ENCODE measurements around the gene RPL41. TPM values are rescaled to one million over a fixed set of nuclear protein-coding genes. Genes with fewer than 3 reads are reported as not detected.
A peak's percentile ranks its signal among the peaks of the same experiment; 100 is the strongest.

Gene RPL41
- polyA plus RNA-seq, 3 donors, result 2,986 to 5,048 (median 3,308) TPM

DNA sequence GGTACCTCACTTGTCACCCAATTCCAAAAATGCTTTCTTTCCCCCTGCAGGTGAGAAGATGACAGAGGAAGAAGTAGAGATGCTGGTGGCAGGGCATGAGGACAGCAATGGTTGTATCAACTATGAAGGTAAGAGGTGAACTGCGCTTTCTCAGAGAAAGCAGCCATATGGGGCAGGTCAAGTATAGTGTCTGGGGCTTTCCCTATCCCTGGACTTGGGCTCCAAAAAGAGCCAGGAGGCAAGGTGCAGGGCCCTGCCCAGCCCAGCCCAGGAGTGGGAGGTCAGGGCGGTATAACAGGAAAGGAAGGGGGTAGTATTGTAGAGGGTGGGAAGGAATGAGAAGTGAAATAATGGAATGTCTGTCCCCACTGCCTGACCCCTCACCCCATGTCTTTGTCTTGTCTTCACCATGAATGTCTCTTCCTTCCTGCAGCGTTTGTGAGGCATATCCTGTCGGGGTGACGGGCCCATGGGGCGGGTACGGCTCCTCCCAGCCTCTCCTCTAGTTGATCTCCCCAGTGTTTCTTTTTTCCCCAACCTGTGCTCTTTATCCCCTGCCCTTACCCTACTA lies 43.8 kb downstream of the RPL41 start:
- peaks cover 36% of the 10 kb centered on the region for H3K4me1 Mint-ChIP-seq
- TF ChIP-seq, protein P1, sequence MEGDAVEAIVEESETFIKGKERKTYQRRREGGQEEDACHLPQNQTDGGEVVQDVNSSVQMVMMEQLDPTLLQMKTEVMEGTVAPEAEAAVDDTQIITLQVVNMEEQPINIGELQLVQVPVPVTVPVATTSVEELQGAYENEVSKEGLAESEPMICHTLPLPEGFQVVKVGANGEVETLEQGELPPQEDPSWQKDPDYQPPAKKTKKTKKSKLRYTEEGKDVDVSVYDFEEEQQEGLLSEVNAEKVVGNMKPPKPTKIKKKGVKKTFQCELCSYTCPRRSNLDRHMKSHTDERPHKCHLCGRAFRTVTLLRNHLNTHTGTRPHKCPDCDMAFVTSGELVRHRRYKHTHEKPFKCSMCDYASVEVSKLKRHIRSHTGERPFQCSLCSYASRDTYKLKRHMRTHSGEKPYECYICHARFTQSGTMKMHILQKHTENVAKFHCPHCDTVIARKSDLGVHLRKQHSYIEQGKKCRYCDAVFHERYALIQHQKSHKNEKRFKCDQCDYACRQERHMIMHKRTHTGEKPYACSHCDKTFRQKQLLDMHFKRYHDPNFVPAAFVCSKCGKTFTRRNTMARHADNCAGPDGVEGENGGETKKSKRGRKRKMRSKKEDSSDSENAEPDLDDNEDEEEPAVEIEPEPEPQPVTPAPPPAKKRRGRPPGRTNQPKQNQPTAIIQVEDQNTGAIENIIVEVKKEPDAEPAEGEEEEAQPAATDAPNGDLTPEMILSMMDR (IDR thresholded peaks at IDR 0.05), result no peak

DNA sequence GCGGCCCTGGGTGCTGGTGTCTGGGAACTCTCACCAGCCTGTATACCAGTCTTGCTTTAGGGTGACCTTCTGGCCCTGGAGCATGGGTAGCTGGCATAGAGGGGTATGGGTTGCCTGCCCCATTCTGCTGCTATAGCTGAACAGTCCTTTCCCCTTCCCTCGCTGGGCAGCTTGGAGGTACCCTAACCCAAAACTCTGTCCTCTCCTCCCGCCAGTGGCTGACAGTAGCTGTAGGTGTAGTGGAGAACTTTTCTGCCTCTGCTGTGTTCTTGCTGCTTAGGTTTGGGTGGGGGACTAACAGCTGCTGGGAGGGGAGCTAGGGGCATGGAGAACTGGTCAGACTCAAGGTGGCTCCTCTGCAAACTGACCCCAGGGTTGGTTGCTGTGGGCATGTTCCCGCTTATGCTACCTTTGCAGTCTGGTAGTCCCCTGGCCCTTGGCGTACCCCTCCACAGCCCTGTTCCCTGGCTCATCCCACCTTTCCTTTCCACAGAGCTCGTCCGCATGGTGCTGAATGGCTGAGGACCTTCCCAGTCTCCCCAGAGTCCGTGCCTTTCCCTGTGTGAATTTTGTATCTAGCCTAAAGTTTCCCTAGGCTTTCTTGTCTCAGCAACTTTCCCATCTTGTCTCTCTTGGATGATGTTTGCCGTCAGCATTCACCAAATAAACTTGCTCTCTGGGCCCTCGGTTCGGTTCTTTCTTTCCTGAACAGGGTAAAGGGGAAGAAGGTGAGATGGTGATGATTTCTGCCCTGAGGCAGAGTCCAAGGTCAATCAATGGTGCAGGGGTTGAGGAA lies 44.7 kb downstream of the RPL41 start:
- no peaks in the 10 kb centered on the region for H3K9me3 Mint-ChIP-seq
- Histone ChIP-seq H3K9ac (ENCODE audit: insufficient read depth, low read length, poor library complexity, severe bottlenecking) (no peak overlapping the region), H3K4me1 (ENCODE audit: control insufficient read depth in 1 of 2, insufficient read depth in 2 of 2, low read length in 2 of 2) (peaks cover 35 to 43% of the 10 kb centered on the region in 2 donors), H3K4me3 (replicated peaks in 1 of 3; ENCODE audit: low read depth in 2 of 3, low read length in 3 of 3) (peak overlapping the region in 1 of 3 experiments; percentile 96), H3K4me2 (replicated peaks; ENCODE audit: extremely low read depth, low read length, poor library complexity, severe bottlenecking) (peak overlapping the region; percentile 95), H3K36me3 (replicated peaks in 1 of 2; ENCODE audit: control insufficient read depth in 1 of 2, insufficient read depth in 2 of 2, low read length in 2 of 2) (peaks cover 56 to 64% of the 10 kb centered on the region in 2 donors), H4K20me1 (ENCODE audit: insufficient read depth, low read length) (peaks cover 75% of the 10 kb centered on the region), H3K27me3 (ENCODE audit: control insufficient read depth in 2 of 2, insufficient read depth in 2 of 2, low read length in 2 of 2) (no peaks in the 10 kb centered on the region), H3K79me2 (ENCODE audit: insufficient read depth, low read length) (peaks cover 54% of the 10 kb centered on the region), H3K27ac (ENCODE audit: low read depth in 1 of 2, low read length in 2 of 2) (peak overlapping the region; percentile 50 to 94), H2AFZ (ENCODE audit: insufficient read depth, low read depth, low read length, poor library complexity, severe bottlenecking) (no peak overlapping the region), H3K9me3 (replicated peaks in 1 of 2; ENCODE audit: control insufficient read depth in 1 of 2, insufficient read depth in 1 of 2, low read length in 2 of 2) (no peaks in the 10 kb centered on the region)
- WGBS (ENCODE audit: insufficient coverage), result 95% methylated on average over 5 of the region's 11 CpGs
- peaks cover 36% of the 10 kb centered on the region for H3K4me1 Mint-ChIP-seq
- intact Hi-C loops (cut with micrococcal nuclease), result loop anchor here in 1 of 2 donors (5.0 kb wide), 1 partner anchor 34 kb away; the partner anchor contains the start of gene ESYT1
- peaks cover 55 to 63% of the 10 kb centered on the region in 2 donors for H3K36me3 Mint-ChIP-seq
- peak overlapping the region in 1 of 2 donors; percentile 36 for H3K4me3 Mint-ChIP-seq
- no peaks in the 10 kb centered on the region for H3K27me3 Mint-ChIP-seq (ENCODE audit: low read depth in 3 of 3)
- no peak for DNase-seq
- peak overlapping the region; percentile 47 to 98 (median 98) for H3K27ac Mint-ChIP-seq
- TF ChIP-seq, protein P1 (IDR thresholded peaks at IDR 0.05), result no peak

More for the DNA sequence above, 43.8 kb downstream of the RPL41 start:
- Histone ChIP-seq H3K4me1 (ENCODE audit: control insufficient read depth in 1 of 2, insufficient read depth in 2 of 2, low read length in 2 of 2) (peaks cover 35 to 43% of the 10 kb centered on the region in 2 donors), H3K27ac (ENCODE audit: low read depth in 1 of 2, low read length in 2 of 2) (peak overlapping the region; percentile 50 to 94), H3K4me2 (replicated peaks; ENCODE audit: extremely low read depth, low read length, poor library complexity, severe bottlenecking) (peak overlapping the region; percentile 95), H3K36me3 (replicated peaks in 1 of 2; ENCODE audit: control insufficient read depth in 1 of 2, insufficient read depth in 2 of 2, low read length in 2 of 2) (peaks cover 51 to 56% of the 10 kb centered on the region in 2 donors), H2AFZ (ENCODE audit: insufficient read depth, low read depth, low read length, poor library complexity, severe bottlenecking) (no peak overlapping the region), H4K20me1 (ENCODE audit: insufficient read depth, low read length) (peaks cover 67% of the 10 kb centered on the region), H3K9ac (ENCODE audit: insufficient read depth, low read length, poor library complexity, severe bottlenecking) (peak overlapping the region; percentile 85), H3K27me3 (ENCODE audit: control insufficient read depth in 2 of 2, insufficient read depth in 2 of 2, low read length in 2 of 2) (no peaks in the 10 kb centered on the region), H3K79me2 (ENCODE audit: insufficient read depth, low read length) (peaks cover 54% of the 10 kb centered on the region), H3K4me3 (replicated peaks in 1 of 3; ENCODE audit: low read depth in 2 of 3, low read length in 3 of 3) (peak overlapping the region; percentile 77 to 96 (median 84)), H3K9me3 (replicated peaks in 1 of 2; ENCODE audit: control insufficient read depth in 1 of 2, insufficient read depth in 1 of 2, low read length in 2 of 2) (no peaks in the 10 kb centered on the region)
- peak; percentile 23 to 53 (median 32) for DNase-seq
- intact Hi-C loops (cut with micrococcal nuclease), result loop anchor here in 1 of 2 donors (5.0 kb wide), 1 partner anchor 33 kb away; the partner anchor contains the start of gene ESYT1
- Mint-ChIP-seq H3K4me3 (peak overlapping the region; percentile 97 to 99), H3K27me3 (ENCODE audit: low read depth in 3 of 3) (peaks cover 0 to 3% (median 1%) of the 10 kb centered on the region in 3 donors), H3K27ac (peak overlapping the region; percentile 97 to 99 (median 98)), H3K9me3 (no peaks in the 10 kb centered on the region), H3K36me3 (peaks cover 52 to 59% of the 10 kb centered on the region in 2 donors)
- 43% methylated on average over 2 of the region's 7 CpGs for WGBS (ENCODE audit: insufficient coverage)

Data from CD14-positive monocyte (primary cell).